CD4-positive, alpha-beta T cell treated with Interleukin-1 beta for 1 hour (primary cell): ENCODE measurements around the gene LRCH3.
"Not testable (repeated sequence)": the region's sequence is repeated elsewhere in the genome, so short reads cannot be mapped to it uniquely, and the experiment has no call there.

Experiments used
- DNase-seq, 2 donors: peaks; one replicate each; pipeline ENCODE4 v3.0.0-alpha.2; 2020 to 2022

LRCH3 gene

DNA sequence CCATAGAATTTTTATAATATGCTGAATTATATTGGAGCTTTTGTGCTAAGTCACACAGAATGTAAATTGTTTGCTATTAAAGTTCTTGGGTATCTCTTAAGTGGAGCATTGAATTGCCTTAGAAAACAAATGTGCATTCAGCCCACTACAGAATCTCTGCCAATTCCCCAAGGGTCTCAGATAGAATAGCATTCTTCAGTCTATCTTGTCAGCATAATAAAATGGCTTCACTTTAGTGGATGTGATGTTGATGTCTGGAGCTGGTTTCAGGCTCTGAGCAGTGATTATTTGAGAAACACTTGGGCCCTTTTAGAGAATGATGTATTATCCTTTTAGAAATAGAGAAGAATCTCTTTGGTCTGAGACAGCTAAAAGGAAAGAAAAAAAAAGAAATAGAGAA, 45.2 kb downstream of the LRCH3 start:
- no peak for DNase-seq

DNA sequence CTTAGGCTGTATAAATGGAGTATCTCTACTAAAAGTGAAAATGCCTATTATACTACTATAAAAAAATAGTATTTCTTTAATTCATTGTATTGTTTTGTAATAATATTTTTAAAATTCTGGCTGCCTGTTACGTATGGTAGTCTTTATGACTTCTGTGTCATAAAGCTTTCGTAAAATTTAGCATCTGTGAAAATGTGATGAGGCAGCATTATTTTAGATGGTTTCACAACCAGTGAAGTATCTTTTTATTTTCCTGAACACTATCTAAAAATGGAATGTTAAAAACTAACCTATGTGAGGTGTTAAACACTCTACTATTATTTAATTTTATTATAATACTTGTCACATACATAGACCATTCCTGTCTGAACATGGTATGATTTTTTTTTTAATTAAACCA, 46.2 kb downstream of the LRCH3 start:
- DNase-seq: no peak

DNA sequence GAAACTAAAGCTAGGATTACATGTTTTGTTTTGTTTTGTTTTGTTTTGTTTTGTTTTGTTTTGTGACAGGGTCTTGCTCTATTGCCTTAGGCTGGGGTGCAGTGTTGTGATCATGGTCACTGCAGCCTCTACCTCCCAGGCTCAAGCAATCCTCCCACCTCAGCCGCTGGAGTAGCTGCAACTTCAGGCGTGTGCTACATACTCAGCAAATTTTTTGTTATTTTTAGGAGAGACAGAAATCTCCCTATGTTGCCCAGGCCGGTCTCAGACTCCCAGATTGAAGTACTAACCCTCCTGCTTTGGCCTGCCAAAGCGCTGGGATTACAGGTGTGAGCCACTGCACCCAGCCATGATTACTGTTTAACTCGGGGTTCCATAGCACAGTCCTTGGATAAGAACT, 50.7 kb downstream of the LRCH3 start:
- no peak for DNase-seq

DNA sequence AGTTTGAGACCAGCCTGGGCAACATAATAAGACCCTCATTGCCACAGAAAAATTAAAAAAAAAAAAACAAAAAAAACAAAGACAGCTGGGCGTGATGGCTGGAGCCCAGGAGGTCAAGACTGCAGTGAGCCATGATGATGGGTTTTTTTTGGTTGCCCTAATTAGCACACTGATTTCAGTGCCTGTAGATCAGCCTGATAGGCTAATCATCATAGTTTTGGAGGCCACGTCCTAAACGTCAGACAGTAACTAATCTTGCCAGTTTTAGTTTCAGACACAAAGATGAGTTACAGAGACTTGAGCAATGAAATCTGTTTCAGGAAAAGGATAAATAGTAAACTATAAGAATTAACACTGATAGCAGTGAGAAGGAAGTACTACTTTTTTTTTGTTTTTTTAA, 55.4 kb downstream of the LRCH3 start:
- no peak for DNase-seq

DNA sequence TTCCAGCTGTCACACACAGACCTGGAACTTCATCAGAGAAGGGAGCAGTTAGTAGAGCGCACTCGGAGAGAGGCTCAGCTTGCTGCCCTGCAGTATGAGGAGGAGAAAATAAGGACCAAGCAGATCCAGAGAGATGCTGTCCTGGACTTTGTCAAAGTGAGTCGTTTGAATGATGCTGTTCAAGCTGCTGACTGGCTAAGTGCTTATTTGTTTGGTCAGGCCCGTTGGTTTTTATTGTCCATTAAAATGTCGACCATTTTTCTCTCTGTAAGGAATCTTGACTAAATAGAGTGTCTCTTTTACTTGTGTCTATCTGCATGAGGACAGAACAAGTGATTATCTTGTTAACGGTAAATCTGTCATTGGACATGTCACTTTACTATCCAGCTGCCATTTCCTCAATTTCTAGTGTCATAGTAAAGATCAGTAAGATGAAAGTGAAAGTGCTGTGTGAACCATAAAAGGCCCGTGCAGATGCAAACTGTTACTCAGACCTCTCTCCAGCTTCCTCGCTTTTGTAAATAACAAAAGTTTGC, 56.9 kb downstream of the LRCH3 start:
- peak in 1 of 2 donors; percentile 51 for DNase-seq

DNA sequence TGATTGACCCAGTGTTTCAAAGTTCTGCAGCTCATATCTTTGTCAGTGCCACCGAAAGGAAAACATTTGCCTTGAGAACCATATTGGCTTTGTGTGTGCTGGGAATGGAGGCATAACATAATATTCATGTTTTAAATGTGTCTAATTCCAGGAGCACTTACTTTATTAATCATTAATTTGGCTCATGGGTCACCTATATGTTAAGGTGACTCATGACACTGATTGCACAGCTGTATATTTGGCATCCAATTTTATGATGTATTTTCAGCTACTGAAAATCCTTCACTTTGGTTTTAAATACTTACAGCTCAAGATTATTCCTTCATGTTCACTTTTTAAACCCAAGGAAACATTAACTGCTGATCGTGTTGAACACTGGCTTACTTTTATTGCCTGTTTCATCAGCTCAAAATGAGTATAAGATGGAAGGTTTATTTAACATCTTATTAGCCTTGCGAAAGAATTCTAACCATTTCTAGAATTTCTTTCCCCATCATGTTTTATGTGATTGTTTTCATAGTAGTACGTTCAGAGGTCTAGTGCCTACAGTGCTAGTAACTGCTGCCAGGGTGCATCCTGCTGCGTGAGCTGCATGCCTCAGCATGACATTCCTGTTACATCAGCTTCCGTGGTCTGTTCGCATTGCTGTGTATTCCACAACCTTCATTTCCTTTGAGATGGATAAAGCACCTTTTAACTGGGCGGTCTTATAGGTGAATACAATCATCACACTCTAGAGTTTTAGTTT, 63.7 kb downstream of the LRCH3 start:
- DNase-seq: no peak

DNA sequence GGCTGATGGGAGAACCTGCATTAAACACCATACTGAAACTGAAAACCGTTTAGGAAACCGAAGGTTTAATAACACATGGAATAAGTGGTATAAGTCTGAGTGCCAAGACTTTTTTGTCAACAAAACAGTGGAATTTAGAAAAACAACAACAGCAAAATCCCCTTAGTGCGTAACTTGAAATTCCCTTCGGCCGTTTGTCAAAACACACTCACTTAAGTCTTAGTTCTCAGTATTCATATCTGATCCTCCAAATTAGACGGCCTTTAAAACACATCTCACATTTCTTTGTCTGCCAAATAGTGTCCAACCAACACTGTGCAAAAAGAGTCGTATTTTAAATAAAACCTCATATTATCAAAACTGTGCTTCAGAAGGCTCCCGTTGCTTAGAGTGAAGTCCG, 64.5 kb downstream of the LRCH3 start:
- no peak for DNase-seq

DNA sequence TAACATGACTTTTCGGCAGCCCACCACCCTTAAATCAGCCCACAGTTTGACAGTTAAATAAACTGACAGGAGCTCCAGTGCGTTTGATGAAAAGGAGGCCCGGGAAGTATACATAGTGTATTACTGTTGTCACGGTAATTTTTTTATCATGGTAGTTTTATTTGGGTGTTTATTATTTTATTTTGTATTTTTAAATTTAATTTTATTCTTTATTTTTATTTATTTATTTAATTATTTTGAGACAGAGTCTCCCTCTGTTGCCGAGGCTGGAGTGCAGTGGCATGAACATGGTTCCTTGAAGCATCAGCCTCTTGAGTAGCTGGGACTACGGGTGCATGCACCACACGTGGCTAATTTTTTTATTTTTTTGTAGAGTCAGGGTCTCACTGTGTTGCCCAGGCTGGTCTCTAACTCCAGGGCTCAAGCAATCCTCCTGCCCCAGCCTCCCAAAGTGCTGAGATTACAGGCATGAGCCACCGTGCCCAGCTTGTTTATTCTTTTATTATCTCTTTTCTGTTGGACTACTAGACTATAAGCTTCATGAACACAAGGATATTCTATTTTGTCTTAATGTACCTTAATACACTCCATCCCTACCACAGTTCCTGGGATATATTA, 65.3 kb downstream of the LRCH3 start:
- no peak for DNase-seq

DNA sequence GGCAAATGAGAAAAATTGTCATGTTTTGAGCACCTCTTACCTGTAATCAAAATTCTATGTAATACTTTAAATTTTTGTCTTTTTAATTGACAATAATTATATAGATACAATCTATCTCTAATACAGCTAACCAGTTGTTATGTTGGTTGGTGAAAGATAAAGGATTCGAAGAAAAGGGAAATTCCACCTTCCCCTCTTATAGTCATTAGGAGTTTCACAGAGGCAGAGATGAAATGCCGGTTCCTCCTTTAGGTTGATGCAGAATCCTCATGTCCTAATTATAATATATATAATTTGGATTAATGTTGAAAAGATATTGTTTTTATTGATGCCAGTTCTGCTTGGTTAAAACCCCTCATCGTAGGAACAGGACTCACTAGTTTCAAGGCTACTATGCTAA, 67.1 kb downstream of the LRCH3 start:
- no peak for DNase-seq

DNA sequence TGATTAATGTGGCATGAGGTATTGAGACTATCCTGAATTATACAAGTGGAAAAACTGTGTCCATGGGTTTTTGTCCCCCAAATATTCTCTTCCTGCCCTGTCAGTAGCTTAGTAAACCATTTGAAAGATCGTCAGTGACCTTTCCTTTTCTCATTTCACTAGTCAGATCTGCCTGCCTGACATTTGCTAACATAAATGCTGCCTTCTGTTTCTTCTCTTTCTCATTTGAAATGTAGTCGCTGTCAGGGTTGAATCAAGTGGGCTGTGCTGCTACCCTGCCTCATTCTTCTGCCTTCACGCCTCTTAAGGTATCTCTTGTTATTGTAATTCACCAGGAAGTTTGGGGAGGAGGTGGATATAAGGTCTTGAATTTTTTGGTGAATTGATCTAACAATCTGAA, 67.5 kb downstream of the LRCH3 start:
- DNase-seq: no peak

DNA sequence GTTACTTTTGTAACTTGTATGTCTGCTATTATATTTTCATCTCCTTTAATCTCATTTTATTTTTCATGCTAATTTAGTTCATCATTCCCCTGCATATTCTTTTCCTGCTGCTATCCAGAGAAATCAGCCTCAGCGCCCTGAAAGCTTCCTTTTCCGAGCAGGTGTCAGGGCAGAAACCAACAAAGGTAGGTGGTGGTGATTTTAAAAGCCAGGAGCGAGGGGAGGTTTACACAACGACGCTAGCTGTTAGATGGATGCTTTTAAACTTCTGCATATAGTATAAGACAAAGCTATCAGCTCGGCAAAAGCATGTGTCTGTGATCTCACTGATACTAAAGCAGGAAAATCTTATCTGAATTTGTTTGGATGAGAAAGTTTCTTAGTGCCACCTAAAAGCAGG, 75.0 kb downstream of the LRCH3 start:
- no peak for DNase-seq

DNA sequence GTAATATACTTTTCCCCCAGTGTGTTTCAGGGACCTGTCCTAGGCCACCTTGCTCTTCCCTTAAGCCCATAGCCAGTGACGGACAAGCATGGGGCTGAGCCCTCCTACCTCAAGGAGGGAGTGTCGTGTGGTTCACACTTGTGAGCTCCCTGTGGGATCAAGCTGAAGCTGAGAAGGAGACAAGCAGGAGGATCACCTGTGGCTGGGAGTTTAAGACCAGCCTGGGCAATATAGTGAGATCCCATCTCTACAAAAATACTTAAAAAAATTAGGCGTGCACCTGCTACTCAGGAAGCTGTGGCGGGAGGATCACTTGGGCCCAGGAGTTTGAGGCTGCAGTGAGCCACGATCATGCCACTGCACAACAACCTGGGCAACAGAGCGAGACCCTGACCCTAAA, 82.3 kb downstream of the LRCH3 start:
- no peak for DNase-seq

DNA sequence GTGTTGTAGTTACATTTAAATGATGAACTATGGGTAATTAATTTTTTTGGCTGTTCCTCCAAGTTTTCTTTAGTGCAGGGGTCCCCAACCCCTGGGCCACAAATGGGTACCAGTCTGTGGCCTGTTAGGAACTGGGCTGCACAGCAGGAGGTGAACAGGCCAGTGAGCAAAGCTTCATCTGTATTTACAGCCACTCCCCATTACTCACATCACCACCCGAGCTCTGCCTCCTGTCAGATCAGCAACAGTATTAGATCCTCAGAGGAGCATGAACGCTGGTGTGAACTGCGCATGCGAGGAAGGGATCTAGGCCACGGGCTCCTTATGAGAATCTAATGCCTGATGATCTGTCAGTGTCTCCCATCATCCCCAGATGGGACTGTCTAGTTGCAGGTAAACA, 83.0 kb downstream of the LRCH3 start:
- DNase-seq: no peak

DNA sequence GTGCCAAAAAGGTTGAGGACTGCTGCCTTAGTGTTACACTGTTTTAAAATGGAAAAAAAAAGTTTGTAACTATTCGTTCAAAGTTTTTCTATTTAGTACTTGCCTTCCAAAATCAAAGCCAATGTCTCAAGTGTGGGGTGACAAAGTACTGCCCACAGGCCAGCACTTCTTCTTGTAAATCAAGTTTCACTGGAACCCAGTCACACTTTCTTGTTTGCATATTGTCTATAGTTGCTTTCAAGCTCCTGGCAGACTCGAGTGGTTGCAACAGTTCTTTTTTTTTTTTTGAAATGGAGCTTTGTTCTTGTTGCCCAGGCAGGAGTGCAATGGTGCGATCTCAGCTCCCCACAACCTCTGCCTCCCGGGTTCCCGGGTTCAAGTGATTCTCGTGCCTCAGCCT, 83.6 kb downstream of the LRCH3 start:
- DNase-seq: no peak

DNA sequence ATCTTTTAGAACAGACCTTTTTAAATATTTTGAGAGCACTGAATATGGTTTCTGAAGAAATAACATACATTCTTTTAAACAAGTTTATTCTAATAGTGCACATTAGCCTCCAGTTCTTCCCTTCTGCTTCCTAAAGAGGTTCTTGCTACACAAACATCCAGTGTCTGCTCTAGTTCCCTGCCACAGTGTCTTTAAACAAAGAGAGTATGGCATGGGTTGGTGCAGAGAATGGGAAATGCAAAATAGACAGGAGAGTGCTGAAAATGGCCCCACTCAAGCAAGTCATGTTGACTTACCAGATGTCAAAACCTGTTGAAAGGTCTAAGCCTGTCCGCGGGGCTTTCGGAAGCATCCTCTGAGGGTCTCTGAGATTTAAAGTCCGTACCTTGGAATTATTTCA, 86.8 kb downstream of the LRCH3 start:
- DNase-seq: no peak

DNA sequence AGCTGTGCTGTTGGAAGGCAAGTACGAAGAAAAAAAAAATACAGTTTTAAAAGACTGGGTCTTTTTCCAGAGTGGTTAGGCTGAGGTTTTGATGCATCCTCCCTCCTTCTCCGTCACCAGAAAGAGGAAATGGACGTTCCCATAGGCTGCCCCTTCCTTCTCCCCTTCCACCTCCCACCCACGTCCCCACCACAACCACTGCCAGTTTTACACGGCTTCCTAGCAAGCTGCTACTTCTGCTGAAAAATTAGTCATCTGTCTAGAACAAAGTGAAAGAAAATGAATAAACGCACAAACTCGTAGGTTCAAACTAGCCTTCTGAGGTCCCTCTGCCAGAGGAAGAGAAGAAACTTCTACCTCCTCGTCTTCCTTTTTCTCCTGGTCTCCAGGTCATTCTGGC, 87.4 kb downstream of the LRCH3 start:
- DNase-seq: peak in 1 of 2 donors; percentile 7

DNA sequence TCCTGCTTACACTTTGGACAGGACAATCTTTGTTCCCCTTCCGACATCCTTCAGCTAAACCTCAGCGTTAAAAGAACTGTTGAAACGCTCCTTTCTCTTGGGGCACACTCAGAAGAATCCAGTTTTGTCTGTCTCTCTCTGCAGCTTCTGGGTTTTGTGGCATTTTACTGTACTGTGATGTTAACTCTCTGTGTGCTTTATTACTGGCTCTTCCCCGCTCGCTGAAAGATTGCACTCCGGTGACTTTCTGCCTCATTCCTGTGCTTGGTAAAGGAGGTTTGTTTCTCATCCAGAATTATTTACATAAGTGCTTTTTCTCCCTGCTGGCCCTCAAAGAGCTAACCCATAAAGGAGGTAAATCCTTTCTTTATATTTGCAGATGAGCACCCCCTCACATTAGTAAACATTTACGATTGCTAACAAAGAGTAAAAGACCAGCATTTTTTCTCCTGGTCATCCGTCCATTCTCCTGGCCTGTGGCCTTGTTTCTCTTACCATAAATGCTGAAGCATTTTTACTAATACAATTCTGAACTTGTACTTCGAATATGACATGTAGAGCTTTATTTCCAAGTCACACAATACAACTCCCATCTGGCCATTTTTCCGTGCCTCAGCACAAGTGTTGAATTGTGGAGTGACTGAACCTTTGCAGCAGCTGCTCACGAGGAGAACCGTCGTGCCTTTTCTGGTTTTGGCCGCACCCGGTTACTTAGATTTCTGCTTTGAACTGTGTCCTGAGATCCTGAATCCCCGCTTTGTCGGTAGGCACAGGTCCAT, 89.6 kb downstream of the LRCH3 start:
- DNase-seq: no peak

DNA sequence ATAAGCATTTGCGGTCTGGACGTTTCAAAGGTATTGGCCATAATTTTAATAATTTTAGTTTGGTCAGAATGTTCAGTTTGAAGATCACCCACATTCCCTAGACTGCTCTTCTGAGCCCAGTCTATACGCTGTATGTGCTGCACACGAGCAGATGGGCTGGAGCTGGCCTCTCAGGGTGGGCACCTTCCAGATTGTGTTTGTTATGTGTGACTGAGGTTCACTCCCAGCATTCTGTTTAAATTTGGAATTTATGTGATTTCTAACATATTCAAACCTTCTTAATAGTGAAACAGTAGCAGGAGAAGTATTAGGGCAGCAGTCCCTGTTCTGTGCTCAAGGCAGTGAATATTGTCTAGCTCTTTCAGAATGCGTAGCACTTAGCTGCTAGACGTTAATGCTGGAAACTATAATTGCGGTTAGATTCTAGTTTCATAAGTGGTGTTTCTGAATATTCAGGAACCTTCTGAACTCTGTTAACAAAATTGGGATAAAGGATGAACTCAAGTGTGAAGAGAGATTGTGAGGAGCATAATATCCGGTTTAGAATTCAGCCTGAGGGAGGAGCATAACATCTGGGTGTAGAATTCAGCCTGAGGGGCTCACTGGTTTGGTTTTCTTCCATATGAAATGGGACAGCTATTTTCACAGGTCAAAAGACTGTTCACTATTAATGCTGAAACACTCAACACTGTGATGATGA, 90.4 kb downstream of the LRCH3 start:
- no peak for DNase-seq

DNA sequence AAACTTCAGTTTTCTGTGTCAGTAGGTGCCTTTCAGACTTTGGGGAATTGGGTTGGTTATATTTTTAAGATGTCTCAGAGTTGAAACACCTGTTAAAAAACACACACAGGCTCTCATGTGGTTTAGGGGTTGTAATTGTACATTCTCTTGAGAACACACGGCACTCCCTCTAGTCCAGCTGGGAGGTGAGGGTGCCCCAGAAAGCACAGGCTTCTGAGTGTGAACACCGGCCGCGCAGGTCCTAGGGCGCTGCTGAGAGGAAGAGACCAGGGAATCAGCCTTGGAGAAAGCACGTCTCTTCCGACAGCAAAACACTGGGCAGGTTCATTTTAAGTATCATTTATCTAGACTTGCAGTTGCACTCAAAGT, 90.9 kb downstream of the LRCH3 start:
- DNase-seq: no peak

DNA sequence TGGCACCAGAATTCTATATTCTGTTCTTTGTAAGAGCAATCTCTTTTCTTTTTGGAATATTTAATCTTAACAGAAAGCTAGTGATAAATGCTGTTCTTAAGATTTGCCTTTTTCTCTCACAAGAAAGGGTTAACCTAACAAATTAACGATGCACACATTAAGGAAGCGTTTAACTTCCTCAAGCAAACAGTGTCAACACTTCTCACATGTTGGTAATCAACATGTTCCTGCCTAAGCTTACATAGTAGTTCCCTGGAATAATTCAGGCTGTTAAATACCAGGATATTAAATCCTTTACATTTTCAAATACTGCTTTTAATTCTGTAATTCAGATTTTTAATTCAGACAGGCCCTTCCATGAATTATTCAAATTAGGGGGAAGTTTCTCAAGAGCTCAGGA, 91.5 kb downstream of the LRCH3 start:
- DNase-seq: no peak

DNA sequence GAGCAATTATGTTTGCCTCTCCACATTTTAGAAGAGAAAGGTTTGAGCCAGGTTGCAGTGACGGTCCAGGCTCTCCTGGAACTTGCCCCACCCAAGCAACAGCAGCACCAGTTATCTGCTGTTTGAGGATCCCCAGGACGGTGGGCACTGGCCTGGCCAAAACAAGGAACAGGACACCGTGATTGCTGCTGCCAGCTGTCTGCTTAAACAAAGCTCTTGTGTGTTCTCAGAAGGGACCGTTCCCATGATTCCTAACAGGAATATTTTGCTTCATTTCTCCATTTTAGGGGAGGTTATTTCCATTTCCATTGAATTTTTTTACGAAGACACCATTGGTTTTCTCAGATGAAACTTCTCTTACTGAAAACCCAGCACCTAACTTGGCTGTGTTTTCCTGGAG, 92.5 kb downstream of the LRCH3 start:
- no peak for DNase-seq

DNA sequence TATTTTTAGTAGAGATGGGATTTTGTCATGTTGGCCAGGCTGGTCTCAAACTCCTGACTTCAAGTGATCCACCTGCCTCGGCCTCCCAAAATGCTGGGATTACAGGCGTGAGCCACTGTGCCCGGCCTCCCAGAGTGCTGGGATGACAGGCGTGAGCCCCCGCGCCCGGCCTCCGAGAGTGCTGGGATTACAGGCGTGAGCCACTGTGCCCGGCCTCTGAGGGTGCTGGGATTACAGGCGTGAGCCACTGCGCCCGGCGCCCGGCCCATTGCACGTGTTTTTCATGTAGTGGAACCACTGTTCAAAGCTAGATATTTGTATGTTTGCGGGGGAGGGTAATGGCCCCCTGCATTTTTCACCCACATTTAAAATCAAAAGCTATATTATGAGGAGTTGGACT, 93.3 kb downstream of the LRCH3 start:
- not testable (repeated sequence) for DNase-seq

DNA sequence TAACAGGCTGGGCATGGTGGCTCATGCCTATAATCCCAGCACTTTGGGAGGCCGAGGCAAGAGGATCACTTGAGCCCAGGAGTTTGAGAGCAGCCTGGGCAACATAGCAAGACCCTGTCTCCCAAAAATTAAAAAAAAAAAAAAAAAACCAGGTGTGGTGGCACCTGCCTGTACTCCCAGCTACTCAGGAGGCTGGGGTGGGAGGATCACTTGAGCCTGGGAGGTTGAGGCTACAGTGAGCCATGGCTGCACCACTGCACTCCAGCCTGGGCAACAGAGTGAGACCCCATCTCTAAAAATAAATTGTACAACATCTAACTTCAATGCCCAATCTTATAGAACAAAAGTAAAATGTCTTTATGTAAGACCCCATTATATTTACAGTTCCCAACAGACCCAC, 95.0 kb downstream of the LRCH3 start:
- DNase-seq: not testable (repeated sequence)
